Measurements from ENCODE around the gene ZNF222. TPM values are rescaled to one million over a fixed set of nuclear protein-coding genes. Genes with fewer than 3 reads are reported as not detected.

Gene ZNF222
- total RNA-seq, 1 donor from 2014 or later: 0.43 TPM

DNA sequence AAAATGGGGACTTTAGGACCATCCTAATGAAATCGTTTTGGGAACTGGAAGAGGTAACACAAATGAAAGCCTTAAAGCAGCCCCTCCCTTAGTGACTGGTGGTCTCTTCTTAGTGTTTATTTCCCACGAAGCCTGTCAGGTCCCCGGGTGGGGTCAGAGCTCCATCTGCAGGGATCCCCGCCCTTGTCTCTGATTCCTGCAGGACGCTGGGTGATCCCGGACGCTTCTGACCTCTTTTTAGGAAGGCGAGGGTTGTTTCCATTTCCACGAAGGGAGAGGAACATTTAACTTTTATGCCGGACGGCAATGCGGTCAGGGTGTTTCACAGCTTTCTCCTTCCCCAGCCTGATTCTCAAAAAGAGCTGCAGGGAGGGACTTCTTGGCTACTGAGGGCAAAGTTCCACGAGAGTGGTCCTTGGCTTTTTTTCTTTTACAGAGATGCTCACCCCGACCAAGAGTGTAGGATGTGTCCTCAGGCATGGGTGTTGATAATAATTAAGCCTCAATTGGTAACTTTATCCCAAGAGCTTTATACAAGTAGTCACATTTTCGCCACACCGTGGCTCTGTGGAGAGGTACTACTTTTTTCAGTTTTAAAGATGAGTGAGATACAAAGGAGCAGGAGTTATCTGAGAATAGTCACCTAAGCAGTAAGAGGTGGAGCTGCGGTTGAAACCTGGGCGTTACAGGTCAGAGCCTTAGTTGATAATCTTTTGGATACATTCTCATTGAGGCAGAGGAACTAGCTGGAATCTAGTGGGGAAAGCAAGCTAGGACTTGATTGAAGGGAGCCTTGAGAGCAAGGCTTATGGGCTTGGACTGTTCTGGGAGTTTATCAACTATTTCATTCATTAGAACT, 47.6 kb downstream of the ZNF222 start:
- peaks cover 0 to 16% of the 10 kb centered on the region in 2 donors for H3K36me3 ChIP-seq
- TF ChIP-seq, protein P1, sequence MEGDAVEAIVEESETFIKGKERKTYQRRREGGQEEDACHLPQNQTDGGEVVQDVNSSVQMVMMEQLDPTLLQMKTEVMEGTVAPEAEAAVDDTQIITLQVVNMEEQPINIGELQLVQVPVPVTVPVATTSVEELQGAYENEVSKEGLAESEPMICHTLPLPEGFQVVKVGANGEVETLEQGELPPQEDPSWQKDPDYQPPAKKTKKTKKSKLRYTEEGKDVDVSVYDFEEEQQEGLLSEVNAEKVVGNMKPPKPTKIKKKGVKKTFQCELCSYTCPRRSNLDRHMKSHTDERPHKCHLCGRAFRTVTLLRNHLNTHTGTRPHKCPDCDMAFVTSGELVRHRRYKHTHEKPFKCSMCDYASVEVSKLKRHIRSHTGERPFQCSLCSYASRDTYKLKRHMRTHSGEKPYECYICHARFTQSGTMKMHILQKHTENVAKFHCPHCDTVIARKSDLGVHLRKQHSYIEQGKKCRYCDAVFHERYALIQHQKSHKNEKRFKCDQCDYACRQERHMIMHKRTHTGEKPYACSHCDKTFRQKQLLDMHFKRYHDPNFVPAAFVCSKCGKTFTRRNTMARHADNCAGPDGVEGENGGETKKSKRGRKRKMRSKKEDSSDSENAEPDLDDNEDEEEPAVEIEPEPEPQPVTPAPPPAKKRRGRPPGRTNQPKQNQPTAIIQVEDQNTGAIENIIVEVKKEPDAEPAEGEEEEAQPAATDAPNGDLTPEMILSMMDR (IDR thresholded peaks at IDR 0.05): no peak
- no peak for DNase-seq (ENCODE audit: low spot score in 2 of 2)
- peak overlapping the region in 1 of 2 donors; percentile 48 for H3K27ac ChIP-seq
- H3K4me3 ChIP-seq: peak overlapping the region; percentile 44 to 79
- intact Hi-C loops (cut with DNase I): loop anchor here (1.0 to 5.0 kb wide), 3 partner anchors 21 to 70 kb away; partner anchors contain the start of genes ZNF224 and ZNF230
- H3K27me3 ChIP-seq: no peaks in the 10 kb centered on the region
- peaks cover 0 to 9% of the 10 kb centered on the region in 2 donors for H3K4me1 ChIP-seq
- peaks cover under 1 to 13% of the 10 kb centered on the region in 2 donors for H3K9me3 ChIP-seq

DNA sequence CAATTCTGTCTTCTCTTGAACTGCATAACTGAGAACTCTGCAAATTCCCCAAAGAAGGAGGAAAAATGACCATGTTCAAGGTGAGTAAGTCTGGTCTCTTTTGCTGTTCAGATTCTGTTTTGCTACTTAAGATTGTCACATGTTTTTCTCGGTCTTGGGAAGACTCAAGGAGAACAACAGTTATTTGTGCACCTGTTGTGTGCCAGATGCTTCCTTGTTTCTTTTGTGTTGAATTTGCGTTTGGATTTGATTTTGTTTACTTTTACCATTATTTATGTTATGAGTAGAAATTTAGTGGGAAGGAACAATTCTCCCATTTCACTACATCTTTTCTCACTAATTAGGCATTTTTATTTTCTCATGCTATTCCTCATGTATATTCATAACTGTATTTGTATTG, 51.1 kb downstream of the ZNF222 start:
- H3K4me3 ChIP-seq: no peak overlapping the region
- TF ChIP-seq, protein P1 (IDR thresholded peaks at IDR 0.05): no peak
- H3K27me3 ChIP-seq: no peaks in the 10 kb centered on the region
- no peaks in the 10 kb centered on the region for H3K9me3 ChIP-seq
- no peak for DNase-seq (ENCODE audit: low spot score in 2 of 2)
- intact Hi-C loops (cut with DNase I): no loop called here
- H3K27ac ChIP-seq: no peak overlapping the region
- H3K36me3 ChIP-seq: peaks cover 22 to 46% of the 10 kb centered on the region in 2 donors
- H3K4me1 ChIP-seq: peaks cover 0 to 9% of the 10 kb centered on the region in 2 donors

Other genes starting within 250 kb of the ZNF222 start
- gene KCNN4, start 244.4 kb upstream of the ZNF222 start, total RNA-seq: 2.3 TPM
- not detected for gene LYPD5, start 222.9 kb upstream of the ZNF222 start, total RNA-seq
- gene ZNF283, start 198.1 kb upstream of the ZNF222 start, total RNA-seq: not detected
- not detected for gene ZNF404, start 141.4 kb upstream of the ZNF222 start, total RNA-seq
- gene ZNF45, start 90.1 kb upstream of the ZNF222 start, total RNA-seq: 6.5 TPM
- gene ZNF221, start 74.2 kb upstream of the ZNF222 start, total RNA-seq: 2.6 TPM
- gene ZNF155, start 41.2 kb upstream of the ZNF222 start, total RNA-seq: not detected
- 0.32 TPM for gene ZNF230, start 22.4 kb upstream of the ZNF222 start, total RNA-seq
- not detected for gene ZNF223, start 26.7 kb downstream of the ZNF222 start, total RNA-seq
- gene ZNF284, start 46.8 kb downstream of the ZNF222 start, total RNA-seq: 0.21 TPM
- gene ZNF224, start 69.0 kb downstream of the ZNF222 start, total RNA-seq: 119 TPM
- gene ZNF225, start 88.0 kb downstream of the ZNF222 start, total RNA-seq: 3.3 TPM
- gene ZNF234, start 116.2 kb downstream of the ZNF222 start, total RNA-seq: 7.9 TPM
- gene ZNF226, start 139.7 kb downstream of the ZNF222 start, total RNA-seq: 4.7 TPM
- 7.1 TPM for gene ZNF227, start 187.2 kb downstream of the ZNF222 start, total RNA-seq
- gene ZNF233, start 234.5 kb downstream of the ZNF222 start, total RNA-seq: not detected

All from ascending aorta (tissue), 2 donors.